Measurements from ENCODE around the gene ITGB3.

ITGB3 gene

DNA sequence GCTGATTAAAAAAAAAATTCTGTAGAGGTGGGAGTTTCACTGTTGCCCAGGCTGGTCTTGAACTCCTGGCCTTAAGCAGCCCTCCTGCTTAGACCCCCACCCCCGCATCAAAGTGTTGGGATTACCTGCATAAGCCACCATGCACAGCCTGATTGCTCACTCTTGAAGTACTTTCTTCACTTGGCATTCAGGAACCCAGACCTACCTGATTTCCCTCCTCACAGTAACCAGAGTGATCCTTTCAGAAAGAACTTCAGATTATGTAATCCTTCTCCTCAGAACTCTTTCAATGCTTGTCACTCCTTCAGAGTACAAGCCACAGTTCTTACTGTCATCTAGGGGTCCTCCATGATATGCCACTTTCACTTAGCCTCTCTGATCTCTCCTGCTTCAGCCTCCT lies 71.5 kb downstream of the ITGB3 start:
- no peak for DNase-seq (ENCODE audit: low read depth in 1 of 2, low spot score in 1 of 2)

DNA sequence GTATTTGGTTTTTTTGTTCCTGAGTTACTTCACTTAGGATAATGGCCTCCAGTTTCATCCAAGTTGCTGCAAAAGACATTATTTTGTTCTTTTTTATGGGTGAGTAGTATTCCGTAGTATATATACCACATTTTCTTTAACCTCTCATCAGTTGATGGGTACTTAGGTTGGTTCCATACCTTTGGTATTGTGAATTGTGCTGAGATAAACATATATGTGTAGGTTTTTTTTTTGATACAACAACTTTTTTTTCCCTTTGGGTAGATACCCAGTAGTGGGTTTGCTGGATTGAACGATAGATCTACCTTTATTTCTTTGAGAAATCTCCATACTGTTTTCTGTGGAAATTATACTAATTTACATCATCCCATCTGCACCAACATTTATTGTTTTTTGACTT lies 76.9 kb downstream of the ITGB3 start:
- DNase-seq (ENCODE audit: low read depth in 1 of 2, low spot score in 1 of 2), result no peak

DNA sequence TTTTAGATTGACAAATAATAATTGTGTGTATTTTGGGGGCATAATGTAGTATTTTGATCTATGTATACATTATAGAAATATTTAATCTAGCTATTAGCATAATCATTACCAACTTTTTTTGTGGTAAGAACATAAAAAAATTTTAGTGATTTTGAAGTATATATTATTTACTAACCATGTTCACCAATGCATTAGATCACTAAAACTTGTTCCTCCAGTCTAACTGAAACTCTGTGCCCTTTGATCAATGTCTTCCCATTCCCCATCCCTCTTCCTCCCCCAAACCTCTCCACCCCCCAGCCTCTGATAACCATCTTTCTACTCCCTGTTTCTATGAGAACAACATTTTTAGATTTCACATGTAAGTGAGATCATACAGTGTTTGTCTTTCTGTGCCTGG lies 78.7 kb downstream of the ITGB3 start:
- no peak for DNase-seq (ENCODE audit: low read depth in 1 of 2, low spot score in 1 of 2)

DNA sequence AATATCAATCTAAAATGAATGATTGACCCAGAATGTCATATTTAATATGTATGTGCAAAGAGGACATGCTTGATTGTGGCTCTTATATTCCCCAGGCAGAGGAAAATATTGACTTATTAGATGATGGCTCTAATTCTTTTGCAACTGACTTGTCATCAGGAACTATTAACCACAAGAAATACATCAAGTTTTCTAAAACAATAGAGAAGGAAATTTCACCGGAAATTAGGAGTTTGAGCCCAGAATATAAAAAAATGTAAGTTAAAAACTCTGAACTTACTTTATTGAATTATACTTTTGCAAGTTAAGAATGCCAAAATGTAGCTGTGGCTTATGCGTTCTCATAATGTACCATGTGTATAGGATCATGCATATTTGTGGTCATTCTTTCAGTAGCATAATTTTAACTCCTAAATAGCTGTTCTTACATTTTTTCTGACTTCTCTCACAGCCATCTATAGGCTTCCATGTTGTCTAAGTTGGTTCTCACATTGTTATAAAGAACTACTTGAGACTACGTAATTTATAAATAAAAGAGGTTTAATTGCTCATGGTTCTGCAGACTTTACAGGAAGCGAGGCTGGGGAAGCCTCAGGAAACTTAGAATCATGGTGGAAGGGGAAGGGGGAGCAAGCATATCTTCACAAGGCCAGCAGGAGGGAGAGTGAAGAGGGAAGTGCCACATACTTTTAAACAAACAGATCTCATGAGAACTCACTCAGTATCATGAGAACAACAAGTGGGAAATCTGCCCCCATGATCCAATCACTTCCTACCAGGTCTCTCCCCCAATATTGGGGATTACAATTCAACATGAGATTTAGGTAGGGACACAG lies 81.7 kb downstream of the ITGB3 start:
- DNase-seq (ENCODE audit: low read depth in 1 of 2, low spot score in 1 of 2), result no peak

DNA sequence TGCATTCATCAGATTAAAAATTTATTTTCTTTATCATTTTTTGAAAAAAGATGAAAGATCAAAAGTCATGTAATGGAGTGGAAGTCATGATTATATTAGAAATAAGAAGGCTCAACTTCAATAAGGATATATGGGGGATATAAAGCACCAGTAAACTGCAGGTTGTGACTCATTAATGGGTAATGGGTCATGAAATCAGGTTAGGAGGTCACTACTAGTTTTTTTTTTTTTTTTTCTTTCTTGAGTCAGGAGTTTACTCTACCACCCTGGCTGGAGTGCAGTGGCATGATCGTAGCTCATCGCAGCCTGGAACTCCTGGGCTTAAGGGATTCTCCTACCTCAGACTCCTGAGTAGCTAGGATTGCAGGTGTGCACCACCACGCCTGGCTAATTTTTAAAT lies 84.4 kb downstream of the ITGB3 start:
- no peak for DNase-seq (ENCODE audit: low read depth in 1 of 2, low spot score in 1 of 2)

DNA sequence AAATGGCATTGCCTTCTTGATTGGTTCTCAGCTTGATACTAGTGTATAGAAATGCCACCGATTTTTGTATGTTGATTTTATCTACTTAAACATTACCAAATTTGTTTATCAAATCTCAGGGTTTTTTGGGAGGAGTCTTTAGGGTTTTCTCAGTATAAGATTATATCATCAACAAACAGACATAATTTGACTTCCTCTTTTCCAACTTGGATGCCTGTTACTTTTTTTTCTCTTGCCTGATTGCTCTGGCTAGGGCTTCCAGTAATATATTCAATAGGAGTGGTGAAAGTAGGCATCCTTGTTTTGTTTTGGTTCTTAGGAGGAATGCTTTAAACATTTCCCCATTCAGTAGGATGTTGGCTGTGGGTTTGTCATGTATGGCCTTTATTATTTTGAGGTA lies 99.2 kb downstream of the ITGB3 start:
- DNase-seq (ENCODE audit: low read depth in 1 of 2, low spot score in 1 of 2), result no peak

DNA sequence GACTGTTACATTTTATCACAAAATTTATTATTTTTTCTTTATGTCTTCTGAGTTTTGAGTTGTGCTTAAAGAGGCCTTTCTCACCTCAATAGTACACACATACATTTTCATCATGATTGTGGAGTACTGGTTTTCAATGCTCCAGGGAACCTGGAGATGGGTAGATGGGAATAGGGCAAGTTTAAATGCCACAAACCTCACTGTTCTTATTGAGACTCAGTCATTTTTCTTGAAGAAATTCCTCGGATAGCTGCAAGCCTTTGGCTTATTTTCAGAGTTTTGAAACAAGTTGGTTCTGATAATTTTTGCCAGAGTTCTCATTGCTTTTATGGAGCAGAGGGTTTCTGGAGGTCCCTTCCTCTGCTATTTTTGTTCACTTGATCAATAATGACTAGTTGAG lies 105.0 kb downstream of the ITGB3 start:
- DNase-seq (ENCODE audit: low read depth in 1 of 2, low spot score in 1 of 2), result no peak
